Measurements from ENCODE around the gene C1orf35. TPM values are rescaled to one million over a fixed set of nuclear protein-coding genes. Genes with fewer than 3 reads are reported as not detected.
"Not testable (repeated sequence)": the region's sequence is repeated elsewhere in the genome, so short reads cannot be mapped to it uniquely, and the experiment has no call there.

C1orf35 gene
- total RNA-seq, 2 experiments from 2014 or later = 17.8 to 18.9 TPM

DNA sequence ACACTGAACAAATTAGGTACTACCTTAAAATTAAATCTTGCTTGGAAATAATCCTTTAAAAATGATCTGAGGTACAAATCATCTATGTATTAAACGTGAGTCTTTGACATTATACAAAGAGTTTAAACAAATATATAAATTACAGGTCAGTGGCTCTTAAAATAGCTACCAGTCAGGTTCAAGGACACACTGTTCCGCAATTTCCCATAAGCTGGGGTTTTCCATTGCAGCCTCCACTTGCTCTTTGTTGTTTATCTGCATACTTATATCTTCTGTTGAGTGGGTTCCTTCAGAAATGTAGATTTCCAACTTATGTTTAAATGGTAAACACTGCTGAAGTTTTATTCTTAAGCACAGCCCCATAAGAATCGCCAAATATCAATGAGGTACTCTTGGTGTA is 11.7 kb upstream of the C1orf35 start:
- DNase-seq = no peak
- POLR2A ChIA-PET = interaction anchor here (0.9 kb wide), 1 partner anchor 33 kb away, joined by 3 read pairs; no protein-coding TSS in a partner anchor
- Mint-ChIP-seq H3K27ac (no peak overlapping the region), H3K4me1 (peaks cover 8% of the 10 kb centered on the region), H3K9me3 (peaks cover 7% of the 10 kb centered on the region), H3K27me3 (peaks cover 2% of the 10 kb centered on the region), H3K4me3 (no peak overlapping the region), H3K36me3 (ENCODE audit: low read depth) (peaks cover 6% of the 10 kb centered on the region)
- CTCF ChIA-PET = interaction anchor here (3.3 kb wide), 1 partner anchor 16 kb away, joined by 10 read pairs; no protein-coding TSS in a partner anchor

DNA sequence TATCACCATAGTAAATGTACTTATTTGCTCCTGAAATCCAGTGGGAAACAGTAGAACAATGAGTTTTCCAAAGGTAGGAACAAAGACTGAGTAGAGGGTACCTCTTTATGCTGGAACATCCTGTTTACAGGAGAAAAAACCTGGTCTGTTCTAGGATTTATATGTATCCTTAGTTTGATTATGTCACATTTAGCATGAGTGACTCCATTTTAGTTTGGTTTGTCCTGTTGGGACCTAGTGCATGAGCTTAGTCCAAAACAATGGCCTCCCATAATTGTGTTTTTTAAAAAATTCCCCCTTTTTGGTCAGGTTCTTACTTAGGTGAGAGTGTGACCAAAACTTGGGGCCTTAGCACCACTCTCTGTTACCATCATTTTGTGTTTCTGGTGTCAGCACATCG is 9.5 kb upstream of the C1orf35 start:
- H3K9me3 Mint-ChIP-seq = peaks cover 3% of the 10 kb centered on the region
- ChIA-PET CTCF (interaction anchor here (3.3 kb wide), 1 partner anchor 18 kb away, joined by 10 read pairs; no protein-coding TSS in a partner anchor), POLR2A (interaction anchor here (1.2 kb wide), 1 partner anchor 53 kb away, joined by 4 read pairs; the partner anchor contains the start of gene IBA57)
- H3K27me3 Mint-ChIP-seq = no peaks in the 10 kb centered on the region
- H3K4me1 Mint-ChIP-seq = peaks cover 27% of the 10 kb centered on the region
- H3K4me3 Mint-ChIP-seq = no peak overlapping the region
- H3K27ac Mint-ChIP-seq = no peak overlapping the region
- H3K36me3 Mint-ChIP-seq (ENCODE audit: low read depth) = peaks cover 6% of the 10 kb centered on the region
- DNase-seq = no peak

DNA sequence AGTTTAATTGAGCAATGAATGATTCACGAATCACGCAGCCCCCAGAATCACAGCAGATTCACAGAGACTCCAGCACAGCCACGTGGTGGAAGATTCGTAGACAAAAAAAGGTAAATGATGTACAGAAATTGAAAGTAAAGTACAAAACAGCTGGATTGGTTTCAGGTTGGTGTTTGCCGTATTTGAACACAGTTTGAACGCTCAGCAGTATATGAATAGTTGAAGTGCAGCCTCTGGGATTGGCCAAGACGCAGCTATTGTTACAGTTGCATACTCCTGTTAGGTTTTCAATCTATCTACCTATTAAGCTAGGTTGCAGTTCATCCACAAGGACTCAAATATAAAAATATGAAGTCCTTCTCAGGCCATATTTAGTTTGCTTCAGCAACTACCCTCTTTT is 9.0 kb upstream of the C1orf35 start:
- Mint-ChIP-seq H3K27me3 (no peaks in the 10 kb centered on the region), H3K4me3 (no peak overlapping the region), H3K9me3 (no peaks in the 10 kb centered on the region), H3K36me3 (ENCODE audit: low read depth) (peaks cover 3% of the 10 kb centered on the region), H3K4me1 (peaks cover 31% of the 10 kb centered on the region), H3K27ac (no peak overlapping the region)
- CTCF ChIA-PET = interaction anchor here (3.3 kb wide), 1 partner anchor 18 kb away, joined by 10 read pairs; no protein-coding TSS in a partner anchor
- POLR2A ChIA-PET = interaction anchor here (1.2 kb wide), 1 partner anchor 53 kb away, joined by 4 read pairs; the partner anchor contains the start of gene IBA57
- DNase-seq = no peak

DNA sequence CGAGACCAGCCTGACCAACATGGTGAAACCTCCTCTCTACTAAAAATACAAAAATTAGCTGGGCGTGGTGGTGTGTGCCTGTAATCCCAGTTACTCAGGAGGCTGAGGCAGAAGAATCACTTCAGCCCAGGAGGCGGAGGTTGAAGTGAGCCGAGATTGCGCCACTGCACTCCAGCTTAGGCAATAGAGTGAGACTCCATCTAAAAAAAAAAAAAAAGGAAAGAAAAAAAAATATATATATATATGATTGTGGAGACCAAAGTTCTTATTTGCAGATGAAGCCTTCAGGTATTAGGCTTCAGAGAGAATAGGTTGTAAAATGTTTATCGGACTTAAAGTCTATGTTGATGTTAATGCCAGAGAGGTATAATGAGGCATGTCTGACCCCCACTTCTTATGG is 8.2 kb upstream of the C1orf35 start:
- H3K27me3 Mint-ChIP-seq = not testable (repeated sequence)

DNA sequence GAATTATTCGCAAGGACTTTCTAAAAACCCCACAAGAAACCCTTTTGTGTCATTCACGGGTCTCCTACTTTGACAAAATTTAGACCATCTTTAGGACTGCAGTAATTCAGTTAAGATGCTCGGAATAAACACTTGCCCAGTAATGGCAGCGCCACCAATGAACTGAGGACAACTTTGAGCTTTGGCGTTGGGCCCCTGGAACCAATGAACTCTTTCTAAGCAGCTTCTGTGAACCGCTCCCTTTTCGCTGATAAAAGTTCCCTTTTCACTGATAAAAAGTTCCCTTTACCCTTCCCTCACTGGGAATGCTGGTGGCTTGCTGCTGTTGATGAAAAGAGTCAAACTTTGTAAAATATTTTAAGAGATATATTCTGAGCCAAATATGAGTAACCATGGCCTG is 7.4 kb upstream of the C1orf35 start:
- peaks cover 10% of the 10 kb centered on the region for H3K36me3 Mint-ChIP-seq (ENCODE audit: low read depth)
- ChIA-PET POLR2A (interaction anchor here (1.0 to 4.6 kb wide), 8 partner anchors 10 to 355 kb away, joined by 3 to 39 read pairs (median 6); partner anchors contain the start of genes ARF1 and IBA57), CTCF (interaction anchor here (1.6 to 1.7 kb wide), 3 partner anchors 8 to 28 kb away, joined by 4 to 7 read pairs (median 5); partner anchors contain the start of gene ARF1)
- H3K4me1 Mint-ChIP-seq = peaks cover 38% of the 10 kb centered on the region
- DNase-seq = no peak
- no peaks in the 10 kb centered on the region for H3K9me3 Mint-ChIP-seq
- no peak overlapping the region for H3K4me3 Mint-ChIP-seq
- no peak overlapping the region for H3K27ac Mint-ChIP-seq
- no peaks in the 10 kb centered on the region for H3K27me3 Mint-ChIP-seq

More for the DNA sequence above, 8.2 kb upstream of the C1orf35 start:
- H3K4me1 Mint-ChIP-seq = peaks cover 37% of the 10 kb centered on the region
- H3K9me3 Mint-ChIP-seq; H3K4me3 Mint-ChIP-seq; H3K36me3 Mint-ChIP-seq (ENCODE audit: low read depth); DNase-seq; H3K27ac Mint-ChIP-seq; CTCF ChIA-PET: not testable (repeated sequence)
- POLR2A ChIA-PET = interaction anchor here (2.0 to 4.6 kb wide), 2 partner anchors 11 to 28 kb away, joined by 10 to 39 read pairs; partner anchors contain the start of gene ARF1

DNA sequence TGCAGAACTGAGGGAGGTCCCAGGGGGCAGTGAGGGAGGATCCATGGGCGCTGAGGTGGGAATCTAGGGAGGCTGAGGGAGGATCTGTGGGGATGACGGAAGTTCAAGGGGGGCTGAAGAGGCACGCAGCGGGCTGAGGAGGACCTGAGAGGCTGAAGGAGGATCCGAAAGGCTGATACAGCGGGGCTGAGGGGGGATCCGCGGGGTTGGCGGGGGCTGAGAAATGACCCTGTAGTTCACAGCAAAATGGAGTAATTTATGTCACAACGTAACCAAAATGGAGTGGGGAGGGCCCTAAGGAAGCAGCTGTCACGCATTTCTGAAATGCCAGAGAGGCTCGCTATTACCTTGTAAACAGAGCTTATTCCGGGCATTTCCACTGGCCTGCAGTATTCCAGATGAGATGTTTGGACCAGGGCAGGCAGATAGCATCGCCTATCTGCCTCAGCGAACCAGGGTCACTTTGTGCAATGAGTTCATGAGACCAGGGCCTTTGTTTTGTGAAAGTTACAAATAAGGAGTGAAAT is 6.9 kb upstream of the C1orf35 start:
- no peaks in the 10 kb centered on the region for H3K9me3 Mint-ChIP-seq
- POLR2A ChIA-PET = interaction anchor here (0.7 to 4.6 kb wide), 15 partner anchors 8 to 376 kb away, joined by 3 to 39 read pairs (median 4); partner anchors contain the start of genes ARF1 and IBA57

DNA sequence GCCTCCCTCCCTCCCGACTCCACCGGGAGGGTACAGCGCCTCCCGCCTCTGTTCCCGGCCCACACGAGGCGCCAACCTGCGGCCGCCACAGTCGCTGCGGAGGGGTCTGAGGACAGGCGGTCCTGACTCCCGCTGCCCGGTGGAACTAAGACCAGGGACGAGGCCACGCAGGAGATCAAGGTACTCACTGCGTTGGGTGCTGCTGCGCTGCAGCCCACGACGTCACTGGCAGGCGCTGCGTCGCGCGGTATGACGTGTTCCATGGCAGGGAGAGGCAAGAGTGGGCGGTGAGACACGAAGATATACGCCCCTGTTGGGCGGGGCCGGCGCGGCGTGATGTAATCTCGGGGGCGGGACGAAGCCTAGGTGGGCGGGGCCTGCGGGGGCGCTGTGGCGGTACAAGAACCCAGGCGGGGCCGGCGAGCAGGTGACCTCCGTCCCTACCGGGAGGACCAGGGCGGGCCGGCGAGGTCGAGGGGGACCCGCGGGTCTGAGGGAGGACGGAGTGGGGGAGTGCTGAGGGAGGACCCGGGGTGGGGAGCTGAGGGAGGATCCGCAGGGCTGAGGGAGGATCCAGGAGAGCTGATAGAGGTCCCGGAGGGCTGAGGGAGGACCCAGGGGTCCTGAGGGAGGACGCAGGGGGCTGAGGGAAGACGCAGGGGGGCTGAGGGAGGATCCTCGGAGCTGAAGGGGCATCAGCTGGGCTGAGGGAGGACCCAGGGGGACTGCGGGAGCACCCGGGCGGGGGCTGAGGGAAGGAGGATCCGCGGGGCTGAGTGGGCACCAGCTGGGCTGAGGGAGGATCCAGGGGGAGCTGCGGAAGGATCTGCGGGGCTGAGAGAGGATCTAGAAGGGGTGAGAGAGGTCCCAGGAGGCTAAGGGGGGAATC is 6.2 kb upstream of the C1orf35 start, which contains the start of gene MRPL55:
Gene MRPL55 (minus strand): TSS at position 227 of the 889 bp plus-strand sequence. CDS start 1,039 bp downstream, outside the sequence.
- Mint-ChIP-seq H3K4me1 (peaks cover 43% of the 10 kb centered on the region), H3K9me3 (no peaks in the 10 kb centered on the region), H3K36me3 (ENCODE audit: low read depth) (peaks cover 13% of the 10 kb centered on the region), H3K27ac (peak within 1 kb of the TSS; percentile 79), H3K27me3 (no peaks in the 10 kb centered on the region), H3K4me3 (peak within 1 kb of the TSS; percentile 87)
- ChIA-PET POLR2A (interaction anchor here (0.7 to 4.6 kb wide), 14 partner anchors 9 to 377 kb away, joined by 3 to 39 read pairs (median 4); partner anchors contain the start of genes ARF1 and IBA57), CTCF (interaction anchor here (1.2 to 1.7 kb wide), 4 partner anchors 9 to 30 kb away, joined by 3 to 7 read pairs (median 4); partner anchors contain the start of gene ARF1)
- peak; percentile 99 for DNase-seq

More for the DNA sequence above, 6.9 kb upstream of the C1orf35 start:
- CTCF ChIA-PET = interaction anchor here (1.2 to 1.7 kb wide), 4 partner anchors 8 to 29 kb away, joined by 3 to 7 read pairs (median 4); partner anchors contain the start of gene ARF1
- H3K4me3 Mint-ChIP-seq = peak overlapping the region; percentile 87
- peaks cover 38% of the 10 kb centered on the region for H3K4me1 Mint-ChIP-seq
- H3K27ac Mint-ChIP-seq = peak overlapping the region; percentile 79
- DNase-seq = no peak
- peaks cover 11% of the 10 kb centered on the region for H3K36me3 Mint-ChIP-seq (ENCODE audit: low read depth)
- H3K27me3 Mint-ChIP-seq = no peaks in the 10 kb centered on the region

DNA sequence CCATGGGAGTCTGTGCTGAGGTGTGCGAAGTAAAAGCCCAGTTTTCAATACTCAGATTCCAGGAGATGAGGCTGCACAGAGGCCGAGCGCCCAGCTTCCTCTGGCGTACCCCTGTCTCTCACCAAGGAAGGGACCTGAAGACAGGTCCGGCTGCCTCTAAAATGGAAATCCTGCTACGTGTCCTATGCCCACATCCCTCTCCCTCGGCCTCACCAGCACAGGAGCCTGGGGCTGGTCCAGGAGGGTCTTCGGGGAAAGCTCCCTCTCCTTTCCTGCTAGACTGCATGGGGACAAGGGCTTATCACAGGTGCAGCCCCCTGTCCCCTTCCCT is 5.6 kb upstream of the C1orf35 start:
- H3K4me1 Mint-ChIP-seq = peaks cover 49% of the 10 kb centered on the region
- no peak for DNase-seq
- peak overlapping the region; percentile 87 for H3K4me3 Mint-ChIP-seq
- no peaks in the 10 kb centered on the region for H3K9me3 Mint-ChIP-seq
- peak overlapping the region; percentile 79 for H3K27ac Mint-ChIP-seq
- POLR2A ChIA-PET = interaction anchor here (0.7 to 4.6 kb wide), 4 partner anchors 10 to 56 kb away, joined by 4 to 39 read pairs (median 6); partner anchors contain the start of genes ARF1 and IBA57
- CTCF ChIA-PET = no interaction called here
- H3K27me3 Mint-ChIP-seq = no peaks in the 10 kb centered on the region
- peaks cover 13% of the 10 kb centered on the region for H3K36me3 Mint-ChIP-seq (ENCODE audit: low read depth)

DNA sequence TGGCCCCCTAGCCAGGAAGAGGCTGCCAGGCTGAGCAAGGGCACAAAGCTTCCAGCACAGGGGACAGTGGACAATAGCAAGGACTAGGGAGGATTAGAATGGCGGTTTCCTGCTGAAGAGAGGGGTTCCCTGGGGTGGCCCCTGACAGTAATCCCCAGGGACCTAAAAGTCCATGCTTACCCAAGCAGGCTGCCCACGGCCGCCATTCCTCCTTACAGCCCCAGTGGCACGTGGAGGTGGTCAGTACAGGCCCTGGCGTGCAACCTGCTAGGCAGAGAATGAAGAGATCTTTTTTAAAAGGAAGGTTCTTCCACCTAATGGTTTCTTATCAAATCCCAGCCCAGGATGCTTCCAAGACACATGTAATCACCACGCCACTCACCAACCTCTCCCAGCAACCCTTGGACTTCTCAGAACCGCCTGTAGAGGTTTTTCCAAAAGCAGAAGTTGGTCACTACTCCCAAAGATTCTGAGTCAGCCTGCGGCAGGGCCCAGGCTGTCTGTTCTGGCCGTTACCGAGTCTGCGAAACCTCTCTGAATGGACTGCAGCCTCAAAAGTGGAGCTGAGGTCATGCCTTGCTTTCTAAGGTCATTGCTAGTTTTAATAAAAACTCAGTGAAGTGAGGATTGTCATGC is 5.0 kb upstream of the C1orf35 start:
- H3K27ac Mint-ChIP-seq = peak overlapping the region; percentile 79
- peak overlapping the region; percentile 87 for H3K4me3 Mint-ChIP-seq
- H3K4me1 Mint-ChIP-seq = peaks cover 54% of the 10 kb centered on the region
- no peak for DNase-seq
- no peaks in the 10 kb centered on the region for H3K9me3 Mint-ChIP-seq
- ChIA-PET CTCF (no interaction called here), POLR2A (interaction anchor here (0.7 to 4.6 kb wide), 3 partner anchors 9 to 25 kb away, joined by 4 to 39 read pairs (median 4); partner anchors contain the start of gene ARF1)
- H3K36me3 Mint-ChIP-seq (ENCODE audit: low read depth) = peaks cover 15% of the 10 kb centered on the region
- no peaks in the 10 kb centered on the region for H3K27me3 Mint-ChIP-seq

DNA sequence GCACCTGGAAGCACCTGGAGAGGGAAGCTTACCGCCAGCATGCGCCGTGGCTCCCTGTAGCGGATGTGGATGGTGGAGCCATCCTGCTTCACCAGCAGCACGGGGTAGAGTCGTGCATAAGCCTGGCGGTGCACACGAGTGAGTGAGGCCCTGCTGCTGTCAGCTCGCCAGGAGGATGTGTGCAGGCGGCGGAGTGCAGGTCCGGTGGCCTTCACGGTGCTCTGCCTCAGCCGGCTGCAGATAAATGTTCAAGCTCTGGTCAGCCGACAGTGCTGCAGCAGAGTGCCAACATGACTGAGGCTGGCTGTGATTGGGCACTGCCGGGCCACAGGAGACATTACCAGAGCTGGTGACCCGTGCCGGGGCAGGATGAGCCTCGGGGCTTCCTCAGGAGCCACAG is 4.5 kb upstream of the C1orf35 start:
- Mint-ChIP-seq H3K9me3 (no peaks in the 10 kb centered on the region), H3K36me3 (ENCODE audit: low read depth) (peaks cover 17% of the 10 kb centered on the region), H3K4me1 (peaks cover 56% of the 10 kb centered on the region), H3K4me3 (peak overlapping the region; percentile 87), H3K27me3 (no peaks in the 10 kb centered on the region), H3K27ac (peak overlapping the region; percentile 79)
- ChIA-PET POLR2A (interaction anchor here (4.6 kb wide), 1 partner anchor 25 kb away, joined by 39 read pairs; the partner anchor contains the start of gene ARF1), CTCF (no interaction called here)
- no peak for DNase-seq

DNA sequence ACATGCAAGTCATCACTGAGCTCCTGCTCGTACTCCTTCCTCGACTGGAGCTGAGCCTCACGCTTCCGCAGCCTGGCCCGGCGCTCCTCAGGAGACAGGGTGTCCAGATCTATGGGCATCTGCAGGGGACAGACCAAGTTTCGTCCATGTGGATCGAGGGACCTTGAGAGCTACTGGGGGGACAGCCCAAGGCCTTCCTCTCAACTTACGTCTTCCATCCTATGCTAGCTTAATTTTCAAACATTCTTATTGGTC is 3.6 kb upstream of the C1orf35 start:
- H3K9me3 Mint-ChIP-seq = no peaks in the 10 kb centered on the region
- CTCF ChIA-PET = interaction anchor here (0.8 to 1.8 kb wide), 3 partner anchors 25 to 59 kb away, joined by 4 to 5 read pairs (median 5); partner anchors contain the start of gene IBA57
- peak overlapping the region; percentile 54 for H3K4me3 Mint-ChIP-seq
- H3K36me3 Mint-ChIP-seq (ENCODE audit: low read depth) = peaks cover 17% of the 10 kb centered on the region
- H3K27ac Mint-ChIP-seq = no peak overlapping the region
- POLR2A ChIA-PET = interaction anchor here (0.8 to 1.8 kb wide), 6 partner anchors 19 to 380 kb away, joined by 3 to 11 read pairs (median 4); partner anchors contain the start of genes ARF1, IBA57 and RNF187
- DNase-seq = no peak
- peaks cover 53% of the 10 kb centered on the region for H3K4me1 Mint-ChIP-seq
- H3K27me3 Mint-ChIP-seq = no peaks in the 10 kb centered on the region

All from activated CD4-positive, alpha-beta memory T cell treated with anti-CD3 and anti-CD28 coated beads, Interleukin-2, amount 10 ng/mL, durations not matched to agents 7 days and 5 days (primary cell).